BE2C (cell line): ENCODE measurements around the gene ELOVL7.
"Not testable (repeated sequence)": the region's sequence is repeated elsewhere in the genome, so short reads cannot be mapped to it uniquely, and the experiment has no call there.

Experiments used
- DNase-seq: peaks from one replicate; pipeline ENCODE4 v3.0.0-alpha.2; 2020
- H3K27me3 ChIP-seq: fragments of 250-450 bp; sonication (Bioruptor Pico); 2 replicates; pipeline ENCODE4 v1.5.1; 2020; ENCODE audit warnings: mild to moderate bottlenecking
- H3K36me3 ChIP-seq: fragments of 250-450 bp; sonication (Bioruptor Pico); 2 replicates; pipeline ENCODE4 v1.5.1; 2020; ENCODE audit warnings: mild to moderate bottlenecking
- H3K4me1 ChIP-seq: fragments of 250-450 bp; sonication (Bioruptor Pico); 2 replicates; pipeline ENCODE4 v1.5.1; 2020
- H3K4me3 ChIP-seq: 2 replicates; pipeline ENCODE4 v1.5.1; 2011; ENCODE audit warnings: low read depth, low read length
- H3K9me3 ChIP-seq: fragments of 250-450 bp; sonication (Bioruptor Pico); 2 replicates; pipeline ENCODE4 v1.5.1; 2020
- TF ChIP-seq, protein P1 (sequence below): IDR thresholded peaks from 2 replicates; pipeline ENCODE4 v1.5.1; 2012; ENCODE audit warnings: mild to moderate bottlenecking, low read depth, low read length

The ELOVL7 gene

DNA sequence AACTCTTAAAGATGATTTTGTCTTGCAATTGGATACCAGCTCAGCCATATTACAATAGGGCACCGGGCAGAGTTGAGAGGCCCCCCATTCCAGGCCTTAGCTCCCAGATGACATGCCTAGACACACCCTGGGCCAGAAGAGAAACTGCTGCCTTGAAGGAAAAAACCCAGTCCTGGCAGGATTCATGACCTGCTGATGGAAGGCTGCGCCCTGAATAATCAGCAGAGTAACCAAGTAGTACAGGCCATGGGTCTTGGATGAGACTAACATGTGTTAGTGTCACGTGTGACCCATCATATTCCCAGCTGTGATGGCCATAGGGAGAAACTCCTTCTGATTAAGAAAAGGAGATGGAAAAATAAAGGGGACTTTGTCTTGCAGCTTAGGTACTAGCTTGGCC, 105.1 kb downstream of the ELOVL7 start:
- no peak for DNase-seq
- no peaks in the 10 kb centered on the region for H3K27me3 ChIP-seq
- no peak overlapping the region for H3K4me3 ChIP-seq
- TF ChIP-seq, protein P1, sequence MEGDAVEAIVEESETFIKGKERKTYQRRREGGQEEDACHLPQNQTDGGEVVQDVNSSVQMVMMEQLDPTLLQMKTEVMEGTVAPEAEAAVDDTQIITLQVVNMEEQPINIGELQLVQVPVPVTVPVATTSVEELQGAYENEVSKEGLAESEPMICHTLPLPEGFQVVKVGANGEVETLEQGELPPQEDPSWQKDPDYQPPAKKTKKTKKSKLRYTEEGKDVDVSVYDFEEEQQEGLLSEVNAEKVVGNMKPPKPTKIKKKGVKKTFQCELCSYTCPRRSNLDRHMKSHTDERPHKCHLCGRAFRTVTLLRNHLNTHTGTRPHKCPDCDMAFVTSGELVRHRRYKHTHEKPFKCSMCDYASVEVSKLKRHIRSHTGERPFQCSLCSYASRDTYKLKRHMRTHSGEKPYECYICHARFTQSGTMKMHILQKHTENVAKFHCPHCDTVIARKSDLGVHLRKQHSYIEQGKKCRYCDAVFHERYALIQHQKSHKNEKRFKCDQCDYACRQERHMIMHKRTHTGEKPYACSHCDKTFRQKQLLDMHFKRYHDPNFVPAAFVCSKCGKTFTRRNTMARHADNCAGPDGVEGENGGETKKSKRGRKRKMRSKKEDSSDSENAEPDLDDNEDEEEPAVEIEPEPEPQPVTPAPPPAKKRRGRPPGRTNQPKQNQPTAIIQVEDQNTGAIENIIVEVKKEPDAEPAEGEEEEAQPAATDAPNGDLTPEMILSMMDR: no peak
- no peaks in the 10 kb centered on the region for H3K36me3 ChIP-seq
- no peaks in the 10 kb centered on the region for H3K9me3 ChIP-seq
- H3K4me1 ChIP-seq: no peaks in the 10 kb centered on the region

DNA sequence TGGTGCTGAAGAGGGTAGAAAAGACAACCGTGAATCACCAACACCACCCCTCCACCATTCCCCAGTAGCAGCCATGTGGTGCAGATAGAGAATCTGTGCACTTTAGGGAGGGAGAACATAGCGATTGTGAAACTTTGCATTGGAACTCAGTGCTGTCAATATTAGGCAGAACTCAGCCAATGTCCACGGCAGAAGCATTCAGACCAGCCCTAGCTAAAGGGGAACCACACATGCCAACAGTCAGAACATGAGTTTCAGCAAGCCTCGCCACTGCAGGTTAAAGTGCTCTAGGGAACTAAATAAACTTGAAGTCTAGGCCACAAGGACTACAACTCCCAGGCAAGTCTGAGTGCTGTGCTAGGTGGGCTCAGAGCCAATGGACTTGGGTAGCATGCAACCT, 105.6 kb downstream of the ELOVL7 start:
- Histone ChIP-seq H3K4me3 (no peak overlapping the region), H3K4me1 (no peaks in the 10 kb centered on the region), H3K9me3 (no peaks in the 10 kb centered on the region), H3K36me3 (no peaks in the 10 kb centered on the region), H3K27me3 (no peaks in the 10 kb centered on the region)
- TF ChIP-seq, protein P1: no peak
- no peak for DNase-seq

DNA sequence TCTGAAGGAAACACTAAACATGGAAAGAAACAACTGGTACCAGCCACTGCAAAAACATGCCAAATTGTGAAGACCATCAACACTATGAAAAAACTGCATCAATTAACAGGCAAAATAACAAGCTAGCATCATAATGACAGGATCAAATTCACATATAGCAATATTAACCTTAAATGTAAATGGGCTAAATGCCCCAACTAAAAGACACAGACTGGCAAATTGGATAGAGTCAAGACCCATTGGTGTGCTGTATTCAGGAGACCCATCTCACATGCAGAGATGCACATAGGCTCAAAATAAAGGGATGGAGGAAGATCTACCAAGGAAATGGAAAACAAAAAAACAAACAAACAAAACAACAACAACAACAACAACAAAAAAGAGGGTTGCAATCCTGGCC, 113.2 kb downstream of the ELOVL7 start:
- H3K9me3 ChIP-seq, H3K4me3 ChIP-seq, H3K27me3 ChIP-seq, H3K4me1 ChIP-seq, H3K36me3 ChIP-seq, DNase-seq: not testable (repeated sequence)

DNA sequence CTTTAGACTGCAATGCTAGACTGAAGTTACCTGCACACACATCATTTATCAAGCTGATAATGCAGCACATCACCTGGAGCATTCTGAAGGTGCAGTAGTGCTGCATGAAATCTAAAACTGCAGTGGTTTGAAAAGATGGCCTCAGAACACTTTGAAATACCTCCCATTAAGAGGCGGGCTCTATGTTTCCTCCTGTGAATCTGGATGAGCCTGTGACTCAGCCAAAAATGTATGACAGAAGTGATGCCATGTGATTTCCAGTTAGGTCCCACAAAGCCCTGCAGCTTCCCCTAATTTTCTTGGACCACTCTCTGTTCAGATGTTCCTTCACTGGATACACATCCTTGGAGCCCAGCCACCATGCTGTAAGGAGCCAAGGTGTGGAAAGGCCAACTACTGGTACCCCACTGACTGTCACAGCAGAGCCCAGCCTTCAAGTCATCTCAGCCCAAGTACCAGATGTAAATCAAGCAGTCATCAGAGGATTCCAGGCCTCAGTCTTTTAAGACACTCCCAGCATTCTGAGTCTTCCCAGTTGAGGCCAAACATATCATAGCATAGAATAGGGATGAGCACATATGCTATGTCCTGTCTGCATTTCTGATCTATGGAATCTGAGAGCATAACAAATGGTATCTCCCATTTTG, 116.9 kb downstream of the ELOVL7 start:
- no peak for DNase-seq
- H3K27me3 ChIP-seq: no peaks in the 10 kb centered on the region
- H3K4me1 ChIP-seq: no peaks in the 10 kb centered on the region

DNA sequence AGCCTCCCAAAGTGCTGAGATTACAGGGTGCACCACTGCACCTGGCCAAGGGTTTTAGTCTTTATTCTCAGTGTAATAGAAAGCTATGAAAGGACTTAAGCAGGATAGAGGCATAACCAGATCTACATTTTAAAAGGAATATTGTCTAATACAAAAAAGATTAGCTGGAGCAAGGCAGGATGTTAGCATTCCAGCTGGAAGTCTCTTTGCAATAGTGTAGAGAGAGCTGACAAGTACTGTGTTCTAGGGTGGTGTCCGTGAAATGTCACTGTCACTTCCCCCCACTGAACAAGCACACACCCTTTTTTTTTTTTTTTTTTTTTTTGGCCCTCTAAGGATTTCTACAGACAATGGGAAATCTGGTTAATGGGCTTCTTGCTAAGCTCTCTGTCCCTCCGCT, 119.9 kb downstream of the ELOVL7 start:
- no peak overlapping the region for H3K4me3 ChIP-seq
- H3K9me3 ChIP-seq: no peaks in the 10 kb centered on the region
- no peak for DNase-seq
- H3K4me1 ChIP-seq: no peaks in the 10 kb centered on the region
- peaks cover 4% of the 10 kb centered on the region; the same call in 1 of the 2 replicates for H3K27me3 ChIP-seq
- TF ChIP-seq, protein P1: no peak
- no peaks in the 10 kb centered on the region for H3K36me3 ChIP-seq

More for the DNA sequence above, 116.9 kb downstream of the ELOVL7 start:
- no peak overlapping the region for H3K4me3 ChIP-seq
- H3K9me3 ChIP-seq: no peaks in the 10 kb centered on the region
- H3K36me3 ChIP-seq: no peaks in the 10 kb centered on the region
- TF ChIP-seq, protein P1: no peak

DNA sequence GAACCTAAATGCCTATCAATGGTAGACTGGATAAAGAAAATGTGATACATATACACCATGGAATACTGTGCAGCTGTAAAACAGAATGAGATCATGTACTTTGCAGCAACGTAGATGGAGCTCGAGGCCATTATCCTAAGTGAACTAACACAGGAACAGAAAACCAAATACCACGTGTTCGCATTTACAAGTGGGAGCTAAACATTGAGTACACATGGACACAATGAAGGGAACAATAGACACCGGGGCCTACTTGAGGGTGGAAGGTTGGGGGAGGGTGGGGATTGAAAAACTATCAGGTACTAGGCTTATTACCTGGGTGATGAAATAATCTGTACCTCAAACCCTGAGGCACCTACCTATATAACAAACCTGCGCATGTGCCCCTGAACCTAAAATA, 121.7 kb downstream of the ELOVL7 start:
- no peak for DNase-seq
- no peaks in the 10 kb centered on the region for H3K4me1 ChIP-seq
- peaks cover 4% of the 10 kb centered on the region; the same call in 1 of the 2 replicates for H3K27me3 ChIP-seq
- no peaks in the 10 kb centered on the region for H3K36me3 ChIP-seq
- TF ChIP-seq, protein P1: no peak
- no peaks in the 10 kb centered on the region for H3K9me3 ChIP-seq
- no peak overlapping the region for H3K4me3 ChIP-seq
